Measurements from ENCODE around the gene AGO4.

- TF ChIP-seq NR2F2 (IDR thresholded peaks at IDR 0.05) = no peak
- TF ChIP-seq ATF3 (IDR thresholded peaks at IDR 0.05) = no peak
- peak; percentile 12 to 13 for TF ChIP-seq RAD21 (IDR thresholded peaks at IDR 0.05)
- no peak for TF ChIP-seq GABPA (IDR thresholded peaks at IDR 0.05 in 1 of 2, conservative IDR thresholded peaks at IDR 0.05 in 1 of 2)
- no peak for TF ChIP-seq CTCF (IDR thresholded peaks at IDR 0.05; ENCODE audit: low read depth, low read length, missing input control)
- peak; percentile 66 for TF ChIP-seq ZBTB33 (IDR thresholded peaks at IDR 0.05)
- TF ChIP-seq HNF4A (conservative IDR thresholded peaks at IDR 0.05) = peak; percentile 63 to 81
- TF ChIP-seq YY1 (IDR thresholded peaks at IDR 0.05) = peak; percentile 62
Observed at GRCh38 chr1:35833395-35833794, 25.6 kb downstream of the AGO4 start.
